Vagina (tissue), 2 donors: ENCODE results near the gene KDM7A. TPM values are rescaled to one million over a fixed set of nuclear protein-coding genes. Genes with fewer than 3 reads are reported as not detected.
"Not testable (repeated sequence)": the region's sequence is repeated elsewhere in the genome, so short reads cannot be mapped to it uniquely, and the experiment has no call there.

Experiments used
- DNase-seq, 2 donors: peaks; one replicate each; pipeline ENCODE4 v3.0.0-alpha.2; 2017; ENCODE audit errors: extremely low spot score in 2 of 2
- H3K27ac ChIP-seq: fragments of 200-600 bp; sonication (generic); one replicate; pipeline ENCODE4 v1.5.1; 2019
- H3K27me3 ChIP-seq: fragments of 200-600 bp; sonication (generic); one replicate; pipeline ENCODE4 v1.5.1; 2019
- H3K36me3 ChIP-seq, 2 donors: fragments of 200-600 bp; sonication (generic); one replicate each; pipeline ENCODE4 v1.5.1; 2017 to 2019
- H3K4me1 ChIP-seq: fragments of 200-600 bp; sonication (generic); one replicate; pipeline ENCODE4 v1.5.1; 2019
- H3K4me3 ChIP-seq, 2 donors: fragments of 200-600 bp; sonication (generic); 1 replicate in 1 of 2; 2 replicates in 1 of 2; pipeline ENCODE4 v1.5.1; 2016 to 2019
- H3K9me3 ChIP-seq: fragments of 200-600 bp; sonication (generic); one replicate; pipeline ENCODE4 v1.5.1; 2019
- POLR2A ChIP-seq, 2 donors: fragments of 450-650 bp; IDR thresholded peaks; one replicate each; pipeline ENCODE4 v1.6.1; 2017; ENCODE audit warnings: antibody characterized with exemption in 2 of 2, mild to moderate bottlenecking in 2 of 2, moderate library complexity in 2 of 2
- POLR2AphosphoS5 ChIP-seq, 2 donors: sonication (generic); formaldehyde crosslinking; IDR thresholded peaks; one replicate each; pipeline ENCODE4 v1.9.0; 2017; ENCODE audit warnings: antibody characterized with exemption in 2 of 2, mild to moderate bottlenecking in 2 of 2, low read depth in 1 of 2; ENCODE audit not compliant: insufficient read depth in 1 of 2
- intact Hi-C: fragments of 100-400 bp; cut with DNase I; formaldehyde crosslinking; loops from one replicate; pipeline ENCODE4 v1.15.1; 2023
- total RNA-seq: library from RNA; depleted of rRNA; stranded (reverse); fragments of >200 nt; gene quantifications from one replicate; pipeline ENCODE4 v1.2.3, GENCODE V29; 2016
- TF ChIP-seq, protein P1 (sequence below), 3 experiments: fragments of 450-650 bp in 2 of 3; fragments of 200-600 bp in 1 of 3; sonication (generic) in 1 of 3; IDR thresholded peaks; one replicate each; pipeline ENCODE4 v1.5.1; 2017 to 2019; ENCODE audit warnings: antibody characterized with exemption in 3 of 3, mild to moderate bottlenecking in 2 of 3, moderate library complexity in 2 of 3

Gene KDM7A
- total RNA-seq, 1 donor from 2014 or later: 24.6 TPM

DNA sequence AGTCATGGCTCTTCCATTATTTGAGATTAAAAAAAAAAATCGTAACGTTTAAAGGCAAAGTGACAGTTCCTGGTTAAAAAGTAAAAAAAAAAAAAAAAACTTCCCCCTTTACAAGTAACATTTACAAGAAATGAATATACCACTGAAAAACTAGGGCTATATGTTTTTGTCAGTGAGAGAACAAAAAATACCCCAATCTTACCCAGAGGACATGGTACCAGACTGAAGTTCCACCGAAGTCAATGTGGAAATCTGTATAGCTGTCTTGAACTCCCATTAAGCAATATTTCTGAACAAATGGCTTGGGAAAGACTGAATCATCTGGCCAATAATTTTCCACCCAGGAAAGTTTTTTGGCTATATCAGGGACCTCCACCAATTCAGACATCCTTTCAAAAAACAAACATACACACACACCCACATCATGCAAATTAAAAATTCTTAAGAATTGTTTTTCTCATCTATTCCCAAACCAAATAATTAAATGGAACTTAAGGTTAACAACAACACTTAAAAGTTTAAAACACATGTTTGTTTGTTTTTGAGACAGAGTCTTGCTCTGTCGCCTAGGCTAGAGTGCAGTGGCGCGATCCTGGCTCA lies 50.2 kb downstream of the KDM7A start:
- no peak for DNase-seq
- no peaks in the 10 kb centered on the region for H3K4me1 ChIP-seq
- peaks cover 0 to 10% of the 10 kb centered on the region in 2 donors for H3K36me3 ChIP-seq
- no peaks in the 10 kb centered on the region for H3K9me3 ChIP-seq
- TF ChIP-seq POLR2AphosphoS5 (IDR thresholded peaks at IDR 0.05; ENCODE audit: insufficient read depth in 1 of 2, low read depth in 1 of 2) (no peak), POLR2A (IDR thresholded peaks at IDR 0.05) (no peak)
- TF ChIP-seq, protein P1, sequence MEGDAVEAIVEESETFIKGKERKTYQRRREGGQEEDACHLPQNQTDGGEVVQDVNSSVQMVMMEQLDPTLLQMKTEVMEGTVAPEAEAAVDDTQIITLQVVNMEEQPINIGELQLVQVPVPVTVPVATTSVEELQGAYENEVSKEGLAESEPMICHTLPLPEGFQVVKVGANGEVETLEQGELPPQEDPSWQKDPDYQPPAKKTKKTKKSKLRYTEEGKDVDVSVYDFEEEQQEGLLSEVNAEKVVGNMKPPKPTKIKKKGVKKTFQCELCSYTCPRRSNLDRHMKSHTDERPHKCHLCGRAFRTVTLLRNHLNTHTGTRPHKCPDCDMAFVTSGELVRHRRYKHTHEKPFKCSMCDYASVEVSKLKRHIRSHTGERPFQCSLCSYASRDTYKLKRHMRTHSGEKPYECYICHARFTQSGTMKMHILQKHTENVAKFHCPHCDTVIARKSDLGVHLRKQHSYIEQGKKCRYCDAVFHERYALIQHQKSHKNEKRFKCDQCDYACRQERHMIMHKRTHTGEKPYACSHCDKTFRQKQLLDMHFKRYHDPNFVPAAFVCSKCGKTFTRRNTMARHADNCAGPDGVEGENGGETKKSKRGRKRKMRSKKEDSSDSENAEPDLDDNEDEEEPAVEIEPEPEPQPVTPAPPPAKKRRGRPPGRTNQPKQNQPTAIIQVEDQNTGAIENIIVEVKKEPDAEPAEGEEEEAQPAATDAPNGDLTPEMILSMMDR (IDR thresholded peaks at IDR 0.05): no peak
- no peak overlapping the region for H3K4me3 ChIP-seq
- H3K27ac ChIP-seq: no peak overlapping the region
- intact Hi-C loops: no loop called here
- H3K27me3 ChIP-seq: no peaks in the 10 kb centered on the region

DNA sequence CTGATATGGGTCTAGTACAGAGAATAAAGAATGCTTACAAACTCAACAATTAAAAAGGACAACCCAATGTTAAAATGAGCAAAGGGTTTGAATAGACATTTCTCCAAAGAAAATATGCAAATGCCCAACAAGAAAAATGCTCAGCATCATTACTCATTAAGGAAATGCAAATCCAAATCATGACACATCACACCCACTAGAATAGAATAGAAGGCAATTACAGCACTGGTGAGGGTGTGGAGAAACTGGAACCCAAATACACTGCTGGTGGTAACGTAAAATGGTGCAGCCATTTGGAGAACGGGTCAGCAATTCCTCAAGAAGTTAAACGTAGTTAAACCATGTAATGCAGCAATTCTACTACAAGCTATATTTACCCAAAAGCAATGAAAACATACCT lies 53.8 kb downstream of the KDM7A start:
- H3K4me1 ChIP-seq: no peaks in the 10 kb centered on the region
- H3K4me3 ChIP-seq: no peak overlapping the region
- peaks cover 0 to 11% of the 10 kb centered on the region in 2 donors for H3K36me3 ChIP-seq
- intact Hi-C loops: no loop called here
- no peaks in the 10 kb centered on the region for H3K27me3 ChIP-seq
- no peak overlapping the region for H3K27ac ChIP-seq
- no peak for DNase-seq
- no peaks in the 10 kb centered on the region for H3K9me3 ChIP-seq
- TF ChIP-seq, protein P1 (IDR thresholded peaks at IDR 0.05): no peak
- TF ChIP-seq POLR2A (IDR thresholded peaks at IDR 0.05): no peak
- no peak for TF ChIP-seq POLR2AphosphoS5 (IDR thresholded peaks at IDR 0.05; ENCODE audit: insufficient read depth in 1 of 2, low read depth in 1 of 2)

DNA sequence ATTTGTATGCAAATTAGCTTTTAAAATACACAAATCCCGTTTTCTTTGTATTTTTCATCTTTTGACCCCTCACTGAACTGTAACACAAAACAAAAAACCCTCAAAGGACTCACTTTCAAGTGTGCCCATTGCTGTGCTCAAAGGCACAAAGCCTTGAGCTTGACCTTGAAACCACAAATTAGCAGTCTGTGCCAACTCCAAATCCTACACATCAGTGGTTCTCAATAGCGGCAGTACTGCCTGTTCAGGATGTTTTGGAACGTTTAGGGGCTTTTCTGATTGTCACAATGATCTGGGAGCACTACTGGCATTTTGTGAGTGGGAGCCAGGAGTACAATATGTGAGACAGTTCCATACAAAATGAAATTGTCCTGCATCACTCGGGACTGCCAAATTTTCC lies 55.5 kb downstream of the KDM7A start:
- TF ChIP-seq, protein P1 (IDR thresholded peaks at IDR 0.05): no peak
- TF ChIP-seq POLR2AphosphoS5 (IDR thresholded peaks at IDR 0.05; ENCODE audit: insufficient read depth in 1 of 2, low read depth in 1 of 2): no peak
- no peak for TF ChIP-seq POLR2A (IDR thresholded peaks at IDR 0.05)
- Histone ChIP-seq H3K36me3 (peaks cover 0 to 19% of the 10 kb centered on the region in 2 donors), H3K27ac (no peak overlapping the region), H3K27me3 (no peaks in the 10 kb centered on the region), H3K4me3 (no peak overlapping the region), H3K4me1 (no peaks in the 10 kb centered on the region), H3K9me3 (no peaks in the 10 kb centered on the region)
- no peak for DNase-seq
- intact Hi-C loops: no loop called here

DNA sequence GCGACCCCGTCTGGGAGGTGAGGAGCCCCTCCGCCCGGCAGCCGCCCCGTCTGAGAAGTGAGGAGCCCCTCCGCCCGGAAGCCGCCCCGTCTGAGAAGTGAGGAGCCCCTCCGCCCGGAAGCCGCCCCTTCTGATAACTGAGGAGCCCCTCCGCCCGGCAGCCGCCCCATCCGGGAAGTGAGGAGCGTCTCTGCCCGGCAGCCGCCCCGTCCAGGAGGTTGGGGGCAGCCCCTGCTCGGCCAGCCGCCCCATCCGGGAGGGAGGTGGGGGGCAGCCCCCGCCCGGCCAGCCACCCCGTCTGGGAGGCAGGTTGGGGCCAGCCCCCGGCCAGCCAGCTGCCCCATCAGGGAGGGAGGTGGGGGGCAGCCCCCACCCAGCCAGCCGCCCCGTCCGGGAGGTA lies 62.0 kb downstream of the KDM7A start:
- DNase-seq, H3K4me3 ChIP-seq, intact Hi-C loops, H3K9me3 ChIP-seq, H3K27me3 ChIP-seq, H3K27ac ChIP-seq, H3K4me1 ChIP-seq: not testable (repeated sequence)
- peaks cover 0 to 31% of the 10 kb centered on the region in 2 donors for H3K36me3 ChIP-seq

DNA sequence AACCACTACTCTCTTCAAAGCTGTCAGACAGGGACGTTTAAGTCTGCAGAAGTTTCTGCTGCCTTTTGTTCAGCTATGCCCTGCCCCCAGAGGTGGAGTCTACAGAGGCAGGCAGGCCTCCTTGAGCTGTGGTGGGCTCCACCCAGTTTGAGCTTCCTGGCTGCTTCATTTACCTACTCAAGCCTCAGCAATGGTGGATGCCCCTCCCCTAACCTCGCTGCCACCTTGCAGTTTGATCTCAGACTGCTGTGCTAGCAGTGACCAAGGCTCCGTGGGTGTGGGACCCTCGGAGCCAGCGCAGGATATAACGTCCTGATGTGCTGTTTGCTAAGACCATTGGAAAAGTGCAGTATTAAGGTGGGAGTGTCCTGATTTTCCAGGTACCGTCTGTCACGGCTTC lies 68.0 kb downstream of the KDM7A start:
- DNase-seq, H3K4me1 ChIP-seq, intact Hi-C loops, H3K9me3 ChIP-seq, H3K27me3 ChIP-seq, H3K27ac ChIP-seq, H3K4me3 ChIP-seq: not testable (repeated sequence)
- peaks cover 0 to 26% of the 10 kb centered on the region in 2 donors for H3K36me3 ChIP-seq

DNA sequence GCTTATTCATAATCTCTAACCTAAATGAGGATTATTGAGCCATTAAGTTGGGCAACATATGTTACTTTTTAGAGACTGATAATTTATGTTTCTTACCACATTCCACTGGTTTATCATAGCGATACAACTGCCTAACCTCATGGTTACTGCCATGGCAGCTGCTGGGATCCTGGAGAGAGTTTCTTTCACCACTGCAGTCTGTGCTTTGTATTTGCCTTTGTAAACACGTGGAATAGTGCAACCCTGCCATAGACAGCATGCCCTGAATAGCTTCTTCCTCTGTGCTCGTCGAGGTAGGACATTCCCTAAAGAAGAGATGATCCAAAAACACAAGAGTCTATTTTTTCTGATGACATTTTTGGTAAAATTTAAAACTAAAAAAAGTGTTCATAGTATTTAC lies 80.3 kb downstream of the KDM7A start:
- intact Hi-C loops: no loop called here
- H3K36me3 ChIP-seq: peaks cover 0 to 86% of the 10 kb centered on the region in 2 donors
- H3K4me1 ChIP-seq: no peaks in the 10 kb centered on the region
- no peaks in the 10 kb centered on the region for H3K27me3 ChIP-seq
- H3K4me3 ChIP-seq: no peak overlapping the region
- no peak for DNase-seq
- H3K9me3 ChIP-seq: no peaks in the 10 kb centered on the region
- no peak overlapping the region for H3K27ac ChIP-seq
- TF ChIP-seq, protein P1 (IDR thresholded peaks at IDR 0.05): no peak
- TF ChIP-seq POLR2AphosphoS5 (IDR thresholded peaks at IDR 0.05; ENCODE audit: insufficient read depth in 1 of 2, low read depth in 1 of 2) (no peak), POLR2A (IDR thresholded peaks at IDR 0.05) (no peak)
